Heart left ventricle (tissue), 13 donors: Measurements from ENCODE around the gene ST3GAL5.
"Not testable (repeated sequence)": the region's sequence is repeated elsewhere in the genome, so short reads cannot be mapped to it uniquely, and the experiment has no call there.

ENCODE experiments used
- CTCF ChIP-seq, 12 donors: fragments of 200-600 bp; sonication (generic) in 4 of 12; IDR thresholded peaks; one replicate each; pipeline versions ENCODE4 v1.5.0 to v1.8.0; 2018 to 2022; ENCODE audit warnings: antibody characterized with exemption in 12 of 12, mild to moderate bottlenecking in 5 of 12
- POLR2A ChIP-seq, 2 donors: fragments of 450-650 bp; IDR thresholded peaks; one replicate each; pipeline ENCODE4 v1.6.1; 2017; ENCODE audit warnings: antibody characterized with exemption in 2 of 2, mild to moderate bottlenecking in 2 of 2, moderate library complexity in 2 of 2
- donor health status: ischemic (EF 13 %, LVEDD 7.1; RV severe dilation, severe dysfunction).
- donor health status: DM: no; HTN: yes; CAD: no.
- donor health status: DM: no; HTN: no; CAD: no.
- donor health status: ischemic (EF 25% LVEDD 6.9; RV normal size, moderate dysfunction).
- donor health status: ischemic (EF 25% LVEDD 5.7; RV mildly dilated, moderate dysfunction).
- donor health status: ischemic (EF 35%, LVEDD 5.7; RV mildly dilated, moderate dysfunction).
- donor health status: nonischemic (EF 11% LVEDD 7.7; RV severe dilation, severe dysfunction).
- donor health status: DM: yes; HTN: yes; CAD: no.
- donor health status: PGD.
- donor health status: ischemic (EF 29% LVEDD 5.4; RV normal size, mild dysfunction).
- donor health status: nonischemic (EF 23%, LVEDD 6.1; RV moderate dilation, normal function).

- TF ChIP-seq POLR2A, CTCF (IDR thresholded peaks at IDR 0.05): not testable (repeated sequence)
These were observed 7.0 kb downstream of the ST3GAL5 start for GRCh38 chr2:85881781-85882180.
